ENCODE data around the gene TMEM141.

- TF ChIP-seq POLR2AphosphoS5 (IDR thresholded peaks at IDR 0.05; ENCODE audit: low read depth, low read length) (peak; percentile 73; the same call in 1 of the 2 replicates), SIN3A (IDR thresholded peaks at IDR 0.05; ENCODE audit: borderline replicate concordance, insufficient read depth, low read length) (no peak), REST (IDR thresholded peaks at IDR 0.05; ENCODE audit: insufficient read depth in 1 of 2, low read depth in 2 of 2, low read length in 2 of 2) (no peak)
Measured at GRCh38 chr9:136807281-136808074, 16.3 kb downstream of the TMEM141 start, which contains the start of gene RABL6.

All from PFSK-1 (cell line).